Colon (tissue), 2 donors: ENCODE results near the gene RAMP3.
"Not testable (repeated sequence)": the region's sequence is repeated elsewhere in the genome, so short reads cannot be mapped to it uniquely, and the experiment has no call there.

ENCODE experiments used
- FAIRE-seq: peaks from 2 replicates; lab custom pipeline; 2012; peaks lifted over from hg19 to GRCh38; lab: Jason Lieb, UNC
- donor health status: control.
- donor health status: control.

Gene RAMP3, protein sequence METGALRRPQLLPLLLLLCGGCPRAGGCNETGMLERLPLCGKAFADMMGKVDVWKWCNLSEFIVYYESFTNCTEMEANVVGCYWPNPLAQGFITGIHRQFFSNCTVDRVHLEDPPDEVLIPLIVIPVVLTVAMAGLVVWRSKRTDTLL

DNA sequence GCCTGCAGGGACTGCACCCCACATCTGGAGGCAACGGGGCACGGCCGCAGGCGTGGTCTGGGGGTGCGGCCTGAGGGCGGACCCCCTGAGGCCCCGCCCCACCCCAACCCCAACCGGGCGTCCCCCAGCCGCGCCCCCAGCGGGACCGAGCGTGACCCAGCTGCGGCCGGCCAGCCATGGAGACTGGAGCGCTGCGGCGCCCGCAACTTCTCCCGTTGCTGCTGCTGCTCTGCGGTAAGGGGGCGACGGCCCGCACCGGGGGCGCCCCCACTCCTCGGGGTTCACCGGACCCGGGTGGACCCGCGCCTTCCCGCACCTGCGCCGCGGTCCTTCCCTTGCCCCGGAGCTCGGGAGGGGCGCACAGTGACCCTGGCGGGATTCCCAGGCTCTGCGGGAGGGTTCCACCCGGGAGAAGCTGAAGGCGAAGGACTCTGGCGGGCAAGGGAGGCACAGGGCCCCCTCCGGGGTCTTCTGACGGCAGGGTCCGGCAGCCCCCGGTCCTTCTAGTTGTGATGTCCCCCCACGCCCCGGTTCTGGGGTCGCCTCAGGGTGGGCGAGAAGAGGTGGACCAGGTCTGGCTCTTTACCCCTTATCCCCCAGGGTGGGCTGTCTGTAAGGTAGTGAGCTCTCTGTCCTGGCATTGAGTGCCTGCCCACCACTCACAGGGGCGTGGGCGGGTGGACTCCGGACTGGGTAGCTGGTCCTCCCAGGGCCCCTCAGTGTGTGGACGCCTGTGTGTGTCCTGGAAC lies at the start of gene RAMP3:
RAMP3 (plus strand) TSS at position 139 of the 749 bp plus-strand sequence; CDS start at position 177, 38 bp downstream.
- FAIRE-seq: no peak

DNA sequence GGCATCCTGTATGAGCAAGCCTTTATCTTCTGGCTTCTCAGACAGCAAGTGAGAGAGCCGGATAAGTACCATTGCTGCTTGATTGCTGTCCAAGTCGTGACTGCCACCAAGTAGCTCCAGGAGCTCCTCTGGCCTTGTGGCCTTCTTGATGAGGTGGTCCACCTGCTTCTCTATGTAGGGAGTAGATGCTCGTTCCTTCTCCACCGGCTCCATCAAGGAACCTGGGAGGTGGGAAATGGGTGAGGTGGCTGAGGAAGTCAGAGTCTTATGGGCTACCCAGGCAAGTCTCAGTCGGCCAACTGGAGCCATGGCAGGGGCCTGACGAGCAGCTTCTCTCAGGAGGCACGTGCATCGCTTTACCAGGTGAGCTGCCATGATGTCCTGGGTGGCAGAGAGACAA lies 48.7 kb upstream of the RAMP3 start:
- FAIRE-seq: no peak

DNA sequence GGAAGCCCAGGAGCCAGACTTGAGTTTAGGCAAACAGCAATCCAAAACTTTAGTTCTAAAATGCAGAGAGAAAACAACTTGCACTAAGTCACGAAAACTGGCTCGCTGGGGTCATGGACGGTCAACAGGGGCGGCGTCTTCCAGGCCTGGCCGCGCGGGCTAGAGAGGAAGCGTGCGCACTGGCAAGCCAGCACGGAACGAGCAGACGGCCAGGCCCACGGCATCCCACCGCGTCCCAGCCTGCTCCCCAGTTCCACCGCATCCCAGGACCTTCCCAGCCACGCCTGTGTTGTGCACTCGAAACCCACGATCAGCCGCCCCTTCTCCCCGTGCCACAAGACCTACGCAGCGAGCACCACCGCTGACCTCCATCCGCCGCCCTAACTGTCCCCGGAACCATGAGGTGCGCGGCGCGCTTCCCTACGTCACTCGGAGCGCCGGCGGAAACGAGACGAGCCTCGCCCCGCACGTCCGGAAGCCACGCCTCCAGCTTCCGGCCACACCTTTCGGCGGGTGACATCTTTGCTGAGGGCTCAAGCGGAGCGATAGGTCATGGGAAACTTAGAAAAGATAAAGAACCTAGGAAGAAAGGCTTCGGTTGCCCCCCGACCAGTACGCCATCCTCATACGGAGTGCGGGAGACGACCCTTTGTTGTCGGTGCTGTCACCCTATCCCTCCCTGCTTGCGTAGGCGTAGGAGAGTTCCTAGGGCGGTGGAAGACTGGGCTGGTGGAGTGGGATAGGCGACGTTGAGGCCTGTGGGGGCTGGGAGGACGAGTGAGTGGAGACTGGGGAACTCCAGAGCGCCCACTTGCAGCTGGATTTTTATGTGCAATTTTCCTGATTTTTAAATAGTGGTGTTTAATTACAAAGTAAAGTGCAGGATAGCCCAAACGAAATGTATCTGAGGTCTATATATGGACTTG lies 46.0 kb upstream of the RAMP3 start, which contains the start of gene TBRG4:
TBRG4 (minus strand) TSS at position 400 of the 926 bp plus-strand sequence. CDS start 2,460 bp downstream, outside the sequence.
- no peak for FAIRE-seq

DNA sequence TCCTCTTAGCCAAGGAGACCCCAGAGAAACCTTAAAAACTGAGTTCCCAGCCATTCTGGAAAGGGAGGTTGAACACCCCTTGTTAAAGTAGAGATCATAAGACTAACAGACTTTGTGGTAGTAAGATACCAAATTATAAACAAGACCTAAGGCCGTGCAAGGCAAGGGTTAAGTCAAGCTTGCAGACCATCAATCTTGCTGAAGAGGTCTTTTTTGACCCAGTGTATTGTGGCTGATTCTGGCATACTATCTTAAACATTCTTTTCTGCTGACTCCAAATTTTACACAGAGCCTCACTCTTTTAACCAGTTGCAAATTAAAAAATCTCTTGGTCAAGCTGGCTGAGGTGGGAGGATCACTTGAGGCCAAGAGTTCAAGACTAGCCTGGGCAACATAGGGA lies 44.9 kb upstream of the RAMP3 start:
- FAIRE-seq: no peak

DNA sequence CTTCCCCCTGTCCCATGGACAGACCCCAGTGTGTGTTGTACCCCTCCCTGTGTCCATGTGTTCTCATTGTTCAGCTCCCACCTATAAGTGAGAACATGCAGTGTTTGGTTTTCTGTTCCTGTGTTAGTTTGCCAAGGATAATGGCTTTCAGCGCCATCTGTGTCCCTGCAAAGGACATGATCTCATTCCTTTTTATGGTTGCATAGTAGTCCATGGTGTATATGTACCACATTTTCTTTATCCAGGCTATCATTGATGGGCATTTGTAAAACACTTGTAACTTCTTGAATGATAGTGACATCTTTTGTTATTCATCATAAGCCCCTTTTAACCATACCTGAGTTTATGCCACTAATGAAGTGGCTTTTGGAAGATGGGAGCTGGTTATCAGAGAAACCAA lies 43.3 kb upstream of the RAMP3 start:
- FAIRE-seq: not testable (repeated sequence)

DNA sequence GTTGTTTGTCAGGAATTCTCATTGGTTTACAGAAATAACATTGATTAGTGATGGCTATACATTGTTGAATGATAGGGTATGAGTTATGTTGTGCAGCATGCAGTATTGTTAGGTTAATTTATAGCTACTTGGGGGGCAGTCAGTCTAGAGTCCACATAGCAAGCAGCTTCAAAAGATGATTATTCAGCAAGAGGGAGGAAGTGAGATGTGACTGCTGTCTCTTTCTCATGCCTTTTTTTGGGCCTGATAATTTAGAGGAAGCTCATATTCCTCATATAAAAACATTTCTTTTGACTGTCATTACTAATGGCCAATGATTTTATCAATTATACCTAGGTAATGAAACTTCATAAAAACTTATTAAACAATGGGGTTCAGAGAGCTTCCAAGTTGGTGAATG lies 42.7 kb upstream of the RAMP3 start:
- no peak for FAIRE-seq

DNA sequence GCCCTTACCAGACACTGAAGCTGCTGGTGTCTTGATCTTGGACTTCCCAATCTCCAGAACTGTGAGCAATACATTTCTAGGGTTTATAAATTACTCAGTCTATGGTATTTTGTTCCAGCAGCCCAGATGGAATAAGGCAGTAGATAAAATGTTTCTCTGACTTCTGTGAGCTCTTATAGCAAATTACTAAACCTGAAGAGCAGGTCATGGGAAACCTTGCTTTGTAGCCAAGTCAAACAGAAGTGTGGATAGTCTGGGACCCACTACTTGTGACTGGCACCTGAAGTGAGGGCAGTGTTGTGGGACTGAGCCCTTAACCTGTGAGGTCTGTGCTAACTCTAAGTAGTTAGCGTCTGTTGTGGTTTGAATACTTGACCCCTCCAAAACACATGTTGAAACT lies 41.5 kb upstream of the RAMP3 start:
- no peak for FAIRE-seq

DNA sequence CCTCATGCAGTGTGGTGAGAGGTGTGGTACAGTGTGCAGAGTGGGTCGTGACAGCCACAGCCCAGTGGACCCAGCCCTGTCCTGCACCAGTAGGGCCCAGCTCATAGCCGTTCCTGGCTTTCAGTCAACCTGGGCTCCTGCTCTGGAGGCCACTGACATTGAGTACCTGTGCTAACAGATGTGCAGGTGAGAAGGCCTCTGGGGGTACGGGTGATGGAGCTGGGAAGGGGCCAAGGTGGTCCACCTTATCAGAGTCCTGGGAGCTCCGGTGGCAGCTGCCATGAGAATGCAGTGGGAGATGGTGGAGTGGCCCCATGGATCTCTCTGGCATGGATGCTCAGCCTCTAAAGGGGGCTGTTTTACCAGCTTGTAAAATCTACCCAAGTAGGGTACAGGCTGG lies 40.0 kb upstream of the RAMP3 start:
- FAIRE-seq: no peak

DNA sequence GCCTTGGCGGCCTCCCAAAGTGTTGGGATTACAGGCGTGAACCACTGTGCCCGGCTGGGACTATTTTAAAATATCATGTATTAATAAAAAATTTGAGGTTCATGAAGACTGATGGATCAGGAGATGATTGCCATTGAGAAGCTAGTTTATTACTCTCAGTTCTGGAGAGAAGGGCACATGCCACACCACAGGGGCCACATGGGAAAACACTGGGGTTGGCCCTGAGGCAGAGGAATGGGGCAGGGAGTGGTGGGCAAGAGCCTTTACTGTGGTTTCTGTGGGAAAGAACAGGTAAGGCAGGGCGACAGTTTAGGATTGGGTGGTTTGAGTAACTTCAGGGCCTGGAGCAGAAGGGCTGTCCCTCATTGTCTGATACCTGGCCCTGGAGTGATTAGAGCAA lies 39.3 kb upstream of the RAMP3 start:
- FAIRE-seq: no peak

DNA sequence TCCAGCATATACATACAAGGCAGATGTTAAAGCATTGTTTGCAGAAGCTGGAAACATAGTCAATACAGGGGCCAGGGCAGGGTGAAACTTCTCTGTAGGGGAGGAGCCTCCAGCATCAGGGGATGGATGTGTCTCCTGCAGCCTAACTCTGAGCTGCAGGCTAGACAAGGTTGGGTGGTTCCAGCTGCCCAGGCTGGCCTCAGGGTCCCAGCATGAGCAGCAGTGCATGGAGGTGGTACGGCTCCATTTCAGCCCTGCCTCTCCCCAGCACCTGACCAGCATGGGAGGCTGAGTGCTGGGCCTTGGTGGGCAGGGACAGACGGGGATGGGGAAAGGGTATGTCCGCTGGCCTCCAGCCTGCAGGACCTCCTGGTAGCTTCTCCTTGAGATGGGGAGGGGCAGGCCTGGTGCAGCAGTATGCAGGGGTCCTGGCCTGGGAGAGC lies 38.7 kb upstream of the RAMP3 start:
- FAIRE-seq: no peak

DNA sequence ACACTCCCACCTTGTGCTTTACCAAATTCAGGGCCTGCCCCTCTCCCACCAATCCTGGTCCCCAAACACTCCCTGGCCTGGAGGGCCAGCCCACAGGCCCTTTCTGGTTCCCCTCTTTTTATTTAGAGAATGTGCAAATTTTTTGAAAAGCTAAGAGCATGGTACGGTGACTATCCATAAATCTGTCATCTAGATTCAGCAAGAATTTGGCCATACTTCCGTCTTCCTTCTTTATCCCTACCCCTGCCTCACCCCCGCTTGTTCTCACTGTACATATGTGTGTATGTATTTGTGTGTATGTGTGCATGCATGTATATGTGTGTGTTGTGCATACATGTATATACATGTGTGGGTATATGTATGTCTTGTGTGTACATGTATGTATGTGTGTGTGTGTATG lies 38.0 kb upstream of the RAMP3 start:
- no peak for FAIRE-seq

DNA sequence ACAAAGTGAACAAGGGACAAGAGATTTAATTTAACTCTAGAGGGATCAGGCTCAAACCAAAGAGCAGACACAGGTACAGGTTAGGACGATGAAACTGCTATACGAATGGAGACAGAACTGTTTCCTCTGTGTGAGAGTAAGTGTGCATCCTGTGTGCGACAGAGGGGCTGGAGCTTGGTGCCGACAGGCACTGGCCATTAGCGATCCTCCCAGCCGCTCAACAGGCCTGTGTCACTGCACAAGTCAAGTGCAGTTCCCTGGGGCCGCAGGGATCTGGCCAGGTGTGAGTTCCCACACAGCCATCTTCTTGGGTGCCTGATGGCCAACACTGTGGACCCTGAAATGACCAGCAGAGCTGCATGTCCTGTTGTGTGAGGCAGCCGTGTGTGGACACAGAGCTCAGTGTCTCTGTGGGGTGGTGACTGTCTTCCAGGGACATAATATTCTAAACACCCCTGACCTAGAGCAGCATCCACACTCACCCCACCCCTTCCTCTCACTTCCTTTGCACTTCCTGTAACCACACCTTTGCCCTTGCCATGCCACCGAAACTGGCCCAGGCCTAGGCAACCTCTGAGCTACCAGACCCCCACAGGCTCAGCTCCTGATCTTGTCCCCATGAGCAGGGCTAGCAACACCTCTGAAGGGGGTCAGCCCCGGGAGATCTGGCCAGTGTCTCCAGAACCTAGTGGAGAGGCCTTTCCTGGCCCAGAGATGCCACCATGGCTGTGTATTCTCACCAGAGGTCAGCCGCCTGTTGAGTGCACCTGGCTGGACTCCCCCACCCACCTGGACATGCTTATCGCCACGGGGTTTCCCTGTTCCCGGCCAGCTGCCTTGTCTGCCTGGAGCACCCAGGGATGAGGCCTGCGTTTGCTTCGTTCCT lies 34.4 kb upstream of the RAMP3 start:
- FAIRE-seq: no peak

DNA sequence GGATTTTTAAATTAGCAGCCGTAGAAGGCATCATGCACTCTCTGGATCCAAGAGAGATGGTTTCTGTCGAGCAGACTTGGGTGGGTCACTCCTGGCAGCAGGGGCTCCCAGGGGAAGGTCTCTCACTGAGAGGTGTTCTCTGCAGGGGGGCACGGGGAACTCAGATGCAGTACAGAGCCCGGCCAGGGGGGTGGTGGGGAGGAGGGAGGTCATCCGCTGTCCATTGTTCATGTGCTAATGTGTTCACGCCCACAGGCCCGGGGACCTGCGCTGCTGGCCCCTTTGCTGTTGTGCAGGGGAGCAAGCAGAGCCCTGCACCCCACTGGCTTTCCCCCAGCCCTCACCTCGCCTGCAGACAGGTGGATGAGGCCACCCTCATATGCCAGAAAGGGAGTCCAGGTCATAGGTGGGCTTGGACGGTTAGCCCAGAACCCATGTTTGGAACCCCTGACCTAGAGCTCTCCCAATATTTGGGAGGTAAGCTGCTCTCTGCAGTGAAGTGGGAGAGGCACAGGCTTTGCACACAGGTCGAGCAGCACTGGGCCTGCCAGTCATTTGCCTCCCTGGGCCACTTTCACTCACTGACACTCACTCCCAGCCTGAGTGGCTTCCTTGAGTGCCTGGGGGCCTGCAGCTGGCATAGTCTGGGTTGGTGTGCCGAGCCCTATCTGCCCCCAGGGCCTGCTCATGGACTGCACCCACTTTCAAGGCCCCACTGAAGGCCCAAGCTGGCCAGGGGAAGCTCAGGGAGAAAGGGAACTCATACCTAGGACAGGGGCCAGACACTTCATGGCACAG lies 33.5 kb upstream of the RAMP3 start:
- FAIRE-seq: no peak

DNA sequence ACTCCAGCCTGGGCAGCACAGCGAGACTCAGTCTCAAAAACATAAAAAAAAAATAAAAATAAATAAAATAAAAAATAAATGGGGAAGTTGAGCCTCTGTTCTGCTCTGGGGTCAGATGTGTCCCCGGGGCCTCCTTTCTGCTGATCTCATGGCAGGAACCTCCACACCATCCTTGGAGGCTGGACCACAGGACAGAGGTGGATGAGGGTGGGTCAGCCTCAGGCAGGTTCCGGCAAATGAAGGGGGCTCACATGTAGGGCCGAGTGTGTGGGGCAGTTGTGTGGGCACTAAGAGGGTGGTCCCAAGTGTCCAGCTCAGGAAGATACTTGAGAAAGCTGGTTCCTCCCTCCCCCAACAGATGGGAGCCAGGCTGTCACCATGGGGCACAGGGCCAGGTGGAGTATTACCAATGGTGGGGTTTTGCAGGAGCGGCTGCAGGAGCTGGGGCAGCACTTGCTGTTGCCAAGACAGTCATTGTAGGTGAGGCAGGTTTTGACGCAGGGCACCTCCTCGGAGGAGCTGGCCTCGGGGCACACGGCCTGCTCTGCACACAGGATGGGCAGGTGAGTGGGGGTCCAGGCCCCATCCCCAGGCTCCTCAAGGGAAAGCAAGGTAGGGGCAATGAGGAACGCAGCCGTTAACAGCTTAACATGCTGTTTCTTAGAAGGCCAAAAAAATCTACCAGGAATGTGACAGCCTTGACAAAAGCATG lies 32.2 kb upstream of the RAMP3 start:
- no peak for FAIRE-seq

DNA sequence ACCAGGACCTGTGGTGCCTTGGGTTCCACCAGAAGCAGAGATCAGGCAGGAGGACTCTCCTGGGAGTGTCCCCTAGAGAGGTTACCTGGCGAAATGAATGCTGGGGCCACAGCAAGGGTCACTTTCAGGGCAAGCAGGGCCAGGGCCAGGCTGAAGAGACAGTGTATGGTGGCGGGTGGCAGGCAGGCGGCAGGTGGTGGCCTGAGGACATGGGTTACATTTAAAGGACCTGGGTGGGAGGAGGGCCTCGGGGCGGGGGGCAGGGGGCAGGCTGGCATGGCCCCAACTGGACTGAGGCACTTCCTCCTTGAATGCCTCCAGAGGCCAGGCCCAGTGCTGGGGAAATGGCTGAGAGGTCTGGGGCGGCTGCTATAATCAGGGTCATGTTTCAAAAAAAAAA lies 31.4 kb upstream of the RAMP3 start:
- FAIRE-seq: no peak

DNA sequence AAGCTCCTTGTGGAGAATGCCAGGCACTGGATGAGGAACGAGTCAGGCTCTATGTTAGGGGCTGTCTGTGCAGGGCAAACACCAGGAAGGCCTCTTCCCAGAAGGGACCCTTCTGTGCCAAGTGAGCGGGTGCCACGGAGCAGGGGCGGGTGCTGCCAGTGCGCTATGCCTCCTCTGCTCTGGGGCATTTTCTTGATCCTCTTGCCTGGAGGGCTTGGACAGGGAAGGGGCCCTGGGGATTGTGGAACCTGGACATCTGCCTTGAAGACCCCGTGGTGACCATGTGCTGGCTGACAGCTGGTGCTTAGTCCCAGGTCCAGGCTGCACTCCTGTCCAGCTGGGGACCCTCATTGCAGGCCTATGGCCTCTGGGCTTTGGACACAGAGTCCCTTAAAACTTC lies 30.7 kb upstream of the RAMP3 start:
- no peak for FAIRE-seq

DNA sequence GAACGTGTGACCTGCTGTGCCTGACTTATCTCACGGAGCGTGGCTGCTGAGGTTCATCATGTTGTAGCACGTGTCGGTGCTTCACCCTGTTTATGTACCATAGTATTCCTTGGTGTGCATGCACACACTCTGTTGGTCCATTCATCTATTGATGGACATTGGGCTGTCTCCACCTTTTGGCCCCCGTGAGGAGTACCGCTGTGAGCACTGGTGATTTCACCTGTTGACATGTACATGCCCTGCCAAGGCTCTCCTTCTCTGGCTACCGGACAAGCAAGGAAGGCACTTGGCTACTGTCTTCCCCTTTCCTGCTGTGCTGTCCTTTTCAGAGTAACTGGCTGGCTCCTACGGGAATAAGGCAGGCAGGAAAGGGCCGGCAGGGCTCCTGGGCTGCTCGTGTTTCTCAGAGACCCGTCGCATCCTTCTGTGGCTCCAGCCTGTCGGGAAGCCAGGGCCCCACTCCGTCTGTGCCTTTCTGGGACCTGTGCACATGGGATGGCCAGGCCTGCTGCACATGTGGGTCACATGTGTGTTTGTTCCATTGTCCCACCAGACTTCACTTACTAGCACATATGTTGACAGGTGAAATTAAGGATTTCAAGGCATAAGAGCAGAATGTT lies 28.3 kb upstream of the RAMP3 start:
- FAIRE-seq: no peak

DNA sequence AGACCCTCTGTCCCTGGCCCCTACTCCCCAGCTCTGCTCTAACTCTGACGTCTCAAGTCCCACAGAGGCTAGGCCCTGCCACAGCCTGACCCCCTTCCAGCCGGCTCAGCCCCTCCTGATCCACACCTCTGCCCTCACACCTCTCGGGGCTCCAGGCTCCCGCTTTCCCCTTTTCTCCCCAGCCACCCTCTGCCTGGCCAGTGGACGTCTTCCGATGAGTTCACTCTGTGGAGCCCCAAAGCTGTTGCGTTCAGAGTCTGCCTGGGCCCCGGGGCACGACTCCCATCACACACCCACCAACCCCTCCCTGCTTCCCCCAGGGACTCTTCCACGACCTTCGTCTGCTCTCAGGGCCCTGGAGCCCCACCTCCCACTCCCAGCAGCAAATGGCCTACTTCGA lies 27.7 kb upstream of the RAMP3 start:
- FAIRE-seq: no peak

DNA sequence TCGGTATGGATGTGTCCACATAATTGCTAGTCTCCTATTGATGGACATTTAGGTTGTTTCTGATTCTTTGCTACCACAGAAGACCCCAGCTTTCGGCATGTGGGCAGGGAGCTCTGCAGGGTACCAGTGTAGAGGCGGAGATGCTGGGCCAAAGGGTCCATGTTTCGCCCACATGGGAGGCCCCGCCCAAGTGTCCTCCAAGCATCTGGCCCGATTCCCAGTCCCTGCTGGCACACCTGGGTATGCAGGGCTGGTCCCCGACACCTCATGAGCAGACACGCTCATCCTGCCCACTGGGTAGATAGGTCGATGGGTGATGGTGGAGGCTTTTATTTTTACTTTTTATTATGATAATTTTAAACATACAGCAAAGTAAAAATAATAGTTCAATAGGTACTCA lies 26.7 kb upstream of the RAMP3 start:
- FAIRE-seq: no peak

DNA sequence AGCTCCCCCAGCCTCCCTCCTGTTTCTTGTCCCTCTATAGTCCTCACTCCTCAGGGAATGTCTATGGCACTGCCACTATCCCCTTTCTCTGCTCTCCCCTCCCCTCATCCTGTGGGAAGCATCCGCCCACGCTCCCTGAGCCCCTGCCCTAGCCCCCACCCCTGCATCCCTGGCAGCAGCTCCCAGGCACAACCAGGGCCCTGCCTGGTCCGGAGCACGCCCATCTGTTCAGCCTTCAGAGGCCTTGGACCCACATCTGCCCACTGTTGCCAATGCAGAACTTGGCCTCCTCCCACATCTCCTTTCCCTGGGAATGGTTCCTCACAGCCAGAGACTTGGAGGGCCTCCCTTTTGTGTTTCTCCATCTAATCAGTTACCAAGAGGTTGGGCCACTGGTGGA lies 25.7 kb upstream of the RAMP3 start:
- no peak for FAIRE-seq
